ACC112 (cell line): ENCODE data around the gene CCT5.
"Not testable (repeated sequence)": the region's sequence is repeated elsewhere in the genome, so short reads cannot be mapped to it uniquely, and the experiment has no call there.

Experiments used
- H2AFZ ChIP-seq: fragments of 200-600 bp; sonication (generic); one replicate; pipeline ENCODE4 v1.6.0; 2017; ENCODE audit warnings: antibody characterized with exemption, low read length; ENCODE audit not compliant: unreplicated experiment
- H3K27ac ChIP-seq: fragments of 200-600 bp; sonication (generic); 2 replicates; pipeline ENCODE4 v1.5.1; 2014; ENCODE audit warnings: low read depth, mild to moderate bottlenecking, antibody characterized with exemption, low read length, moderate library complexity
- H3K27me3 ChIP-seq: fragments of 200-600 bp; sonication (generic); 2 replicates; pipeline ENCODE4 v1.6.1; 2014; ENCODE audit warnings: mild to moderate bottlenecking, antibody characterized with exemption, low read length, moderate library complexity, mixed read lengths; ENCODE audit not compliant: insufficient read depth
- H3K36me3 ChIP-seq: fragments of 200-600 bp; sonication (generic); 2 replicates; pipeline ENCODE4 v1.6.1; 2016; ENCODE audit warnings: mild to moderate bottlenecking, antibody characterized with exemption, low read length, moderate library complexity, mixed read lengths; ENCODE audit not compliant: insufficient read depth
- H3K4me1 ChIP-seq: fragments of 200-600 bp; sonication (generic); one replicate; pipeline ENCODE4 v1.6.1; 2016; ENCODE audit warnings: low read length, mixed read lengths; ENCODE audit not compliant: insufficient read depth, unreplicated experiment, control insufficient read depth
- H3K4me3 ChIP-seq: fragments of 200-600 bp; sonication (generic); 2 replicates; pipeline ENCODE4 v1.5.1; 2014; ENCODE audit warnings: mild to moderate bottlenecking, low read depth, low read length
- H3K79me2 ChIP-seq: fragments of 200-600 bp; sonication (generic); one replicate; pipeline ENCODE4 v1.6.0; 2016; ENCODE audit warnings: low read length; ENCODE audit not compliant: control insufficient read depth, unreplicated experiment, insufficient read depth

The CCT5 gene

GRCh38 chr5:10301842-10302610 is 51.9 kb downstream of the CCT5 start:
- Histone ChIP-seq H3K27me3 (no peaks in the 10 kb centered on the region), H3K36me3 (no peaks in the 10 kb centered on the region), H3K27ac (no peak overlapping the region), H3K79me2 (no peaks in the 10 kb centered on the region), H3K4me1 (peaks cover 6% of the 10 kb centered on the region), H2AFZ (no peak overlapping the region), H3K4me3 (no peak overlapping the region)

GRCh38 chr5:10303201-10303600 is 53.1 kb downstream of the CCT5 start:
- no peak overlapping the region for H3K4me3 ChIP-seq
- no peak overlapping the region for H2AFZ ChIP-seq
- H3K79me2 ChIP-seq: no peaks in the 10 kb centered on the region
- H3K27me3 ChIP-seq: no peaks in the 10 kb centered on the region
- H3K27ac ChIP-seq: no peak overlapping the region
- no peaks in the 10 kb centered on the region for H3K36me3 ChIP-seq
- peaks cover 6% of the 10 kb centered on the region for H3K4me1 ChIP-seq

GRCh38 chr5:10303699-10304170 is 53.7 kb downstream of the CCT5 start:
- H3K4me1 ChIP-seq: peaks cover 6% of the 10 kb centered on the region
- no peaks in the 10 kb centered on the region for H3K79me2 ChIP-seq
- no peaks in the 10 kb centered on the region for H3K36me3 ChIP-seq
- H3K27me3 ChIP-seq: no peaks in the 10 kb centered on the region
- H2AFZ ChIP-seq: no peak overlapping the region
- H3K27ac ChIP-seq: no peak overlapping the region
- no peak overlapping the region for H3K4me3 ChIP-seq

- H3K79me2 ChIP-seq: no peaks in the 10 kb centered on the region
- no peak overlapping the region for H2AFZ ChIP-seq
- H3K27ac ChIP-seq: no peak overlapping the region
- peaks cover 7% of the 10 kb centered on the region for H3K4me1 ChIP-seq
- H3K27me3 ChIP-seq: no peaks in the 10 kb centered on the region
- no peaks in the 10 kb centered on the region for H3K36me3 ChIP-seq
- no peak overlapping the region for H3K4me3 ChIP-seq
These were observed 54.9 kb downstream of the CCT5 start for GRCh38 chr5:10304932-10305331.

GRCh38 chr5:10306114-10306513 is 56.0 kb downstream of the CCT5 start:
- Histone ChIP-seq H3K4me3 (peak overlapping the region; percentile 87), H3K27ac (no peak overlapping the region), H3K27me3 (no peaks in the 10 kb centered on the region), H2AFZ (no peak overlapping the region), H3K4me1 (peaks cover 18% of the 10 kb centered on the region), H3K79me2 (no peaks in the 10 kb centered on the region), H3K36me3 (no peaks in the 10 kb centered on the region)

GRCh38 chr5:10306806-10307205 is 56.7 kb downstream of the CCT5 start:
- Histone ChIP-seq H2AFZ (peak overlapping the region; percentile 86), H3K79me2 (no peaks in the 10 kb centered on the region), H3K27me3 (no peaks in the 10 kb centered on the region), H3K4me3 (peak overlapping the region; percentile 87), H3K36me3 (no peaks in the 10 kb centered on the region), H3K27ac (no peak overlapping the region), H3K4me1 (peaks cover 18% of the 10 kb centered on the region)

- Histone ChIP-seq H2AFZ (peak within 1 kb of the TSS; percentile 86), H3K79me2 (no peaks in the 10 kb centered on the region), H3K4me3 (peak within 1 kb of the TSS; percentile 87), H3K4me1 (peaks cover 18% of the 10 kb centered on the region), H3K36me3 (no peaks in the 10 kb centered on the region), H3K27me3 (no peaks in the 10 kb centered on the region), H3K27ac (peak within 1 kb of the TSS; percentile 34; the same call in 1 of the 2 replicates)
These were observed 57.4 kb downstream of the CCT5 start, which contains the start of gene CMBL for GRCh38 chr5:10307206-10308148. Gene CMBL (minus strand): TSS chr5:10307902. CDS start chr5:10290762, 17,140 bp downstream.

- Histone ChIP-seq H3K79me2 (no peaks in the 10 kb centered on the region), H3K4me1 (peaks cover 18% of the 10 kb centered on the region), H3K27ac (no peak overlapping the region), H3K4me3 (no peak overlapping the region), H3K27me3 (no peaks in the 10 kb centered on the region), H3K36me3 (no peaks in the 10 kb centered on the region), H2AFZ (no peak overlapping the region)
These were observed 58.8 kb downstream of the CCT5 start for GRCh38 chr5:10308844-10309243.

- Histone ChIP-seq H3K79me2 (no peaks in the 10 kb centered on the region), H3K4me3 (no peak overlapping the region), H3K27ac (no peak overlapping the region), H3K36me3 (no peaks in the 10 kb centered on the region), H3K4me1 (peaks cover 18% of the 10 kb centered on the region), H3K27me3 (no peaks in the 10 kb centered on the region), H2AFZ (no peak overlapping the region)
These were observed 60.1 kb downstream of the CCT5 start for GRCh38 chr5:10310066-10310779.

- peaks cover 17% of the 10 kb centered on the region for H3K4me1 ChIP-seq
- not testable (repeated sequence) for H2AFZ ChIP-seq, H3K36me3 ChIP-seq, H3K4me3 ChIP-seq, H3K79me2 ChIP-seq, H3K27me3 ChIP-seq, H3K27ac ChIP-seq
These were observed 60.9 kb downstream of the CCT5 start for GRCh38 chr5:10310835-10311570.
